Vagina (tissue), 2 donors: ENCODE measurements around the gene POU2AF2.

Experiments used
- CTCF ChIP-seq, 3 experiments: fragments of 450-650 bp in 2 of 3; fragments of 200-600 bp in 1 of 3; sonication (generic) in 1 of 3; IDR thresholded peaks; one replicate each; pipeline ENCODE4 v1.5.1; 2017 to 2019; ENCODE audit warnings: antibody characterized with exemption in 3 of 3, mild to moderate bottlenecking in 2 of 3, moderate library complexity in 2 of 3
- POLR2A ChIP-seq, 2 donors: fragments of 450-650 bp; IDR thresholded peaks; one replicate each; pipeline ENCODE4 v1.6.1; 2017; ENCODE audit warnings: antibody characterized with exemption in 2 of 2, mild to moderate bottlenecking in 2 of 2, moderate library complexity in 2 of 2

GRCh38 chr11:111269146-111269868 lies 23.8 kb downstream of the POU2AF2 start:
- TF ChIP-seq POLR2A (IDR thresholded peaks at IDR 0.05) (no peak), CTCF (IDR thresholded peaks at IDR 0.05) (no peak)
